ENCODE data around the gene LRP11. TPM values are rescaled to one million over a fixed set of nuclear protein-coding genes. Genes with fewer than 3 reads are reported as not detected.

The LRP11 gene
- total and polyA plus RNA-seq, 9 of the 15 experiments (the other 6 are each of a cell fraction or from before 2014, with no cell fraction given): 0.51 to 3.5 (median 2.4) TPM

DNA sequence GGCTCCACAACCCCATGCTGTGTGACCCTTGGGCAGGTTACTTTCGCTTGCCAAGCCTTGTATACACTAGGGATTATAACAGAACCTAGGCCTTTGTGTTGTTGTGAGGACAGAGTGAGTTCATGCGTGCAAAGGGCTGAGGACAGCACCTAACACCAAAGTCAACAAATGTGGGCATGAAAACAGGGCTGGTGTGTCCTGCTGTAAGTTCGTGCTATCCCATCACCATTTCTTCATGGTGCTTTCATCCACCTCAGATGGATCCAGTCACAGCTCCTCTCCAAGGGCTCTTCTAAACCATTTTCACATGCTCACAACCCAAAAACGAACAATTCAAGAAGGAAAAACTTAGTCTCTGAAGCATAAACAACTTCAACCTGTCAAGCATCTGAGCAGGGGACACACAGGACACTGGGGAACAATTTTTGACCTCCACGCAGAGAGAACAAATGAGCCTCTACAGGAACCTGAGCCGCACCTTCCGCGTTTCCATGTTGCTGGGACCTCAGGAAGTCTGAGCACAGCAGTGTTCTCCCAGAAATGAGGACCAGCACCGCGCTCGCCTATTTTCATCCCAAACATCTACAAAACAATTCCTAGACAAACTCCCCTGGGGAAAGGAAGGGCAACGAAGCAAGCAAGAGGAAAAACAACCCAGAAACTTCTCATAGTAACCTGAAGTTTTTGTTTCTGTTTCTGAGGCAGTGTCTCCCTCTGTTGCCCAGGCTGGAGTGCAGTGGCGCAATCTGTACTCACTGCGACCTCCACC lies 3.1 kb downstream of the LRP11 start (continued):
- TF ChIP-seq RAD21 (CRISPR knock-in tag; conservative IDR thresholded peaks at IDR 0.05 in 1 of 2, IDR thresholded peaks at IDR 0.05 in 1 of 2) (peak in 1 of 2 experiments; percentile 42; a peak in 2 of 4 replicates), CEBPB (tag; IDR thresholded peaks at IDR 0.05) (peak; percentile 85)
- TF ChIP-seq, protein P1, sequence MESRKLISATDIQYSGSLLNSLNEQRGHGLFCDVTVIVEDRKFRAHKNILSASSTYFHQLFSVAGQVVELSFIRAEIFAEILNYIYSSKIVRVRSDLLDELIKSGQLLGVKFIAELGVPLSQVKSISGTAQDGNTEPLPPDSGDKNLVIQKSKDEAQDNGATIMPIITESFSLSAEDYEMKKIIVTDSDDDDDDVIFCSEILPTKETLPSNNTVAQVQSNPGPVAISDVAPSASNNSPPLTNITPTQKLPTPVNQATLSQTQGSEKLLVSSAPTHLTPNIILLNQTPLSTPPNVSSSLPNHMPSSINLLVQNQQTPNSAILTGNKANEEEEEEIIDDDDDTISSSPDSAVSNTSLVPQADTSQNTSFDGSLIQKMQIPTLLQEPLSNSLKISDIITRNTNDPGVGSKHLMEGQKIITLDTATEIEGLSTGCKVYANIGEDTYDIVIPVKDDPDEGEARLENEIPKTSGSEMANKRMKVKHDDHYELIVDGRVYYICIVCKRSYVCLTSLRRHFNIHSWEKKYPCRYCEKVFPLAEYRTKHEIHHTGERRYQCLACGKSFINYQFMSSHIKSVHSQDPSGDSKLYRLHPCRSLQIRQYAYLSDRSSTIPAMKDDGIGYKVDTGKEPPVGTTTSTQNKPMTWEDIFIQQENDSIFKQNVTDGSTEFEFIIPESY (CRISPR knock-in tag; IDR thresholded peaks at IDR 0.05): peak; percentile 72
- TF ChIP-seq, protein P2, sequence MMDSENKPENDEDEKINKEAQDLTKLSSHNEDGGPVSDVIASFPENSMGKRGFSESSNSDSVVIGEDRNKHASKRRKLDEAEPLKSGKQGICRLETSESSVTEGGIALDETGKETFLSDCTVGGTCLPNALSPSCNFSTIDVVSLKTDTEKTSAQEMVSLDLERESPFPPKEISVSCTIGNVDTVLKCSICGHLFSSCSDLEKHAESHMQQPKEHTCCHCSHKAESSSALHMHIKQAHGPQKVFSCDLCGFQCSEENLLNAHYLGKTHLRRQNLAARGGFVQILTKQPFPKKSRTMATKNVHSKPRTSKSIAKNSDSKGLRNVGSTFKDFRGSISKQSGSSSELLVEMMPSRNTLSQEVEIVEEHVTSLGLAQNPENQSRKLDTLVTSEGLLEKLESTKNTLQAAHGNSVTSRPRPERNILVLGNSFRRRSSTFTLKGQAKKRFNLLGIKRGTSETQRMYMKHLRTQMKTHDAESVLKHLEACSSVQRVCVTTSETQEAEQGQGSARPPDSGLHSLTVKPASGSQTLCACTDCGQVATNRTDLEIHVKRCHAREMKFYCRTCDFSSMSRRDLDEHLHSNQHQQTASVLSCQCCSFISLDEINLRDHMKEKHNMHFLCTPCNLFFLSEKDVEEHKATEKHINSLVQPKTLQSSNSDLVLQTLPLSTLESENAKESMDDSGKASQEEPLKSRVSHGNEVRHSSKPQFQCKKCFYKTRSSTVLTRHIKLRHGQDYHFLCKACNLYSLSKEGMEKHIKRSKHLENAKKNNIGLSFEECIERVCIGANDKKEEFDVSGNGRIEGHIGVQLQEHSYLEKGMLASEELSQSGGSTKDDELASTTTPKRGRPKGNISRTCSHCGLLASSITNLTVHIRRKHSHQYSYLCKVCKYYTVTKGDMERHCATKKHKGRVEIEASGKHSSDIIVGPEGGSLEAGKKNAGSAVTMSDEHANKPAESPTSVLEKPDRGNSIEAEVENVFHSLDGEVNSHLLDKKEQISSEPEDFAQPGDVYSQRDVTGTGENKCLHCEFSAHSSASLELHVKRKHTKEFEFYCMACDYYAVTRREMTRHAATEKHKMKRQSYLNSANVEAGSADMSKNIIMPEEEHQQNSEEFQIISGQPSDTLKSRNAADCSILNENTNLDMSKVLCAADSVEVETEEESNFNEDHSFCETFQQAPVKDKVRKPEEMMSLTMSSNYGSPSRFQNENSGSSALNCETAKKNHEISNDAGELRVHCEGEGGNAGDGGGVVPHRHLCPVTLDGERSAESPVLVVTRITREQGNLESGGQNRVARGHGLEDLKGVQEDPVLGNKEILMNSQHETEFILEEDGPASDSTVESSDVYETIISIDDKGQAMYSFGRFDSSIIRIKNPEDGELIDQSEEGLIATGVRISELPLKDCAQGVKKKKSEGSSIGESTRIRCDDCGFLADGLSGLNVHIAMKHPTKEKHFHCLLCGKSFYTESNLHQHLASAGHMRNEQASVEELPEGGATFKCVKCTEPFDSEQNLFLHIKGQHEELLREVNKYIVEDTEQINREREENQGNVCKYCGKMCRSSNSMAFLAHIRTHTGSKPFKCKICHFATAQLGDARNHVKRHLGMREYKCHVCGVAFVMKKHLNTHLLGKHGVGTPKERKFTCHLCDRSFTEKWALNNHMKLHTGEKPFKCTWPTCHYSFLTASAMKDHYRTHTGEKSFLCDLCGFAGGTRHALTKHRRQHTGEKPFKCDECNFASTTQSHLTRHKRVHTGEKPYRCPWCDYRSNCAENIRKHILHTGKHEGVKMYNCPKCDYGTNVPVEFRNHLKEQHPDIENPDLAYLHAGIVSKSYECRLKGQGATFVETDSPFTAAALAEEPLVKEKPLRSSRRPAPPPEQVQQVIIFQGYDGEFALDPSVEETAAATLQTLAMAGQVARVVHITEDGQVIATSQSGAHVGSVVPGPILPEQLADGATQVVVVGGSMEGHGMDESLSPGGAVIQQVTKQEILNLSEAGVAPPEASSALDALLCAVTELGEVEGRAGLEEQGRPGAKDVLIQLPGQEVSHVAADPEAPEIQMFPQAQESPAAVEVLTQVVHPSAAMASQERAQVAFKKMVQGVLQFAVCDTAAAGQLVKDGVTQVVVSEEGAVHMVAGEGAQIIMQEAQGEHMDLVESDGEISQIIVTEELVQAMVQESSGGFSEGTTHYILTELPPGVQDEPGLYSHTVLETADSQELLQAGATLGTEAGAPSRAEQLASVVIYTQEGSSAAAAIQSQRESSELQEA (IDR thresholded peaks at IDR 0.05; ENCODE audit: low read depth): no peak
